GM21360 (cell line): ENCODE measurements around the gene MAP4K1.
"Not testable (repeated sequence)": the region's sequence is repeated elsewhere in the genome, so short reads cannot be mapped to it uniquely, and the experiment has no call there.

ENCODE experiments used
- ATAC-seq: cut with Tn5 transposase; IDR thresholded peaks from one replicate; pipeline ENCODE4 v1.9.1; 2021; ENCODE audit warnings: mild to moderate bottlenecking, moderate library complexity; ENCODE audit not compliant: unreplicated experiment

MAP4K1 gene

GRCh38 chr19:38579304-38579703 is 38.4 kb downstream of the MAP4K1 start:
- not testable (repeated sequence) for ATAC-seq

- ATAC-seq: no peak
Observed at GRCh38 chr19:38577826-38578225, 39.9 kb downstream of the MAP4K1 start.

- no peak for ATAC-seq
Observed at GRCh38 chr19:38571682-38572081, 46.1 kb downstream of the MAP4K1 start.

- ATAC-seq: no peak
Observed at GRCh38 chr19:38569368-38569983, 48.3 kb downstream of the MAP4K1 start.

- ATAC-seq: no peak
Observed at GRCh38 chr19:38565691-38566105, 52.1 kb downstream of the MAP4K1 start.

- no peak for ATAC-seq
Observed at GRCh38 chr19:38564981-38565690, 52.6 kb downstream of the MAP4K1 start.

GRCh38 chr19:38563475-38563874 is 54.3 kb downstream of the MAP4K1 start:
- ATAC-seq: no peak

- ATAC-seq: no peak
Observed at GRCh38 chr19:38562096-38562495, 55.7 kb downstream of the MAP4K1 start.

- no peak for ATAC-seq
Observed at GRCh38 chr19:38561658-38562057, 56.1 kb downstream of the MAP4K1 start.

GRCh38 chr19:38561053-38561606 is 56.6 kb downstream of the MAP4K1 start:
- ATAC-seq: no peak

GRCh38 chr19:38559428-38560401 is 58.0 kb downstream of the MAP4K1 start:
- ATAC-seq: peak; percentile 64

- ATAC-seq: not testable (repeated sequence)
Observed at GRCh38 chr19:38558933-38559332, 58.8 kb downstream of the MAP4K1 start.

- no peak for ATAC-seq
Observed at GRCh38 chr19:38557205-38557799, 60.5 kb downstream of the MAP4K1 start.

- no peak for ATAC-seq
Observed at GRCh38 chr19:38556521-38557174, 61.1 kb downstream of the MAP4K1 start.

GRCh38 chr19:38555200-38555599 is 62.6 kb downstream of the MAP4K1 start:
- ATAC-seq: no peak

- no peak for ATAC-seq
Observed at GRCh38 chr19:38554676-38555141, 63.0 kb downstream of the MAP4K1 start.

GRCh38 chr19:38553239-38553638 is 64.5 kb downstream of the MAP4K1 start:
- ATAC-seq: not testable (repeated sequence)

GRCh38 chr19:38551450-38551813 is 66.3 kb downstream of the MAP4K1 start:
- no peak for ATAC-seq

GRCh38 chr19:38550376-38550775 is 67.4 kb downstream of the MAP4K1 start:
- no peak for ATAC-seq

GRCh38 chr19:38549942-38550341 is 67.8 kb downstream of the MAP4K1 start:
- ATAC-seq: no peak
